Common myeloid progenitor, CD34-positive (primary cell): Measurements from ENCODE around the gene MTFP1.

Experiments
- CTCF ChIA-PET: fragments of 350-600 bp; sonication (Branson Sonifier 250); formaldehyde crosslinking; loops from one replicate; lab custom pipeline; 2021; ENCODE audit warnings: antibody characterized with exemption; lab: Charles Lee
- POLR2A ChIA-PET: fragments of 350-600 bp; sonication (Branson Sonifier 250); formaldehyde crosslinking; loops from one replicate; lab custom pipeline; 2021; ENCODE audit warnings: antibody characterized with exemption; lab: Charles Lee
- DNase-seq, 3 donors: peaks; one replicate each; pipeline versions ENCODE4 v3.0.0 to v3.0.0-alpha.2; 2013
- H3K27ac ChIP-seq, 2 experiments: 1 replicate in 1 of 2; 2 replicates in 1 of 2; pipeline ENCODE4 v1.7.0; 2013; ENCODE audit warnings: inconsistent platforms in 2 of 2, low read length in 2 of 2, mild to moderate bottlenecking in 2 of 2, low read depth in 1 of 2, moderate library complexity in 1 of 2; ENCODE audit not compliant: severe bottlenecking in 2 of 2, insufficient read depth in 1 of 2, poor library complexity in 1 of 2
- H3K27me3 ChIP-seq, 5 experiments: replicated peaks in 2 of 5; 1 replicate in 3 of 5; 2 replicates in 2 of 5; pipeline versions ENCODE4 v1.6.1 to v1.7.0; 2013; ENCODE audit warnings: low read length in 4 of 5, mild to moderate bottlenecking in 2 of 5, moderate library complexity in 2 of 5, inconsistent platforms in 1 of 5; ENCODE audit not compliant: insufficient read depth in 5 of 5, control insufficient read depth in 4 of 5
- H3K36me3 ChIP-seq, 4 experiments: 1 replicate in 2 of 4; 2 replicates in 2 of 4; pipeline versions ENCODE4 v1.6.1 to v1.7.0; 2013; ENCODE audit warnings: low read length in 3 of 4, control low read depth in 1 of 4, mild to moderate bottlenecking in 1 of 4; ENCODE audit not compliant: control insufficient read depth in 4 of 4, insufficient read depth in 4 of 4
- H3K4me1 ChIP-seq, 4 experiments: 1 replicate in 3 of 4; 2 replicates in 1 of 4; pipeline versions ENCODE4 v1.6.1 to v1.7.1; 2013; ENCODE audit warnings: low read length in 3 of 4, mild to moderate bottlenecking in 3 of 4, control low read depth in 1 of 4, inconsistent platforms in 1 of 4, moderate library complexity in 1 of 4; ENCODE audit not compliant: control insufficient read depth in 4 of 4, insufficient read depth in 4 of 4; ENCODE audit errors: control extremely low read depth in 1 of 4
- H3K4me3 ChIP-seq, 7 experiments: 1 replicate in 4 of 7; 2 replicates in 3 of 7; pipeline versions ENCODE4 v1.5.1 to v1.7.0; 2013; ENCODE audit warnings: mild to moderate bottlenecking in 7 of 7, low read length in 6 of 7, moderate library complexity in 6 of 7, inconsistent platforms in 2 of 7, low read depth in 2 of 7, control low read depth in 1 of 7; ENCODE audit not compliant: insufficient read depth in 4 of 7, control insufficient read depth in 1 of 7; ENCODE audit errors: extremely low read depth in 1 of 7
- H3K9me3 ChIP-seq, 5 experiments: 1 replicate in 4 of 5; 2 replicates in 1 of 5; pipeline versions ENCODE4 v1.6.1 to v1.7.1; 2013; ENCODE audit warnings: low read length in 4 of 5, mild to moderate bottlenecking in 2 of 5, inconsistent platforms in 1 of 5, low read depth in 1 of 5, moderate library complexity in 1 of 5; ENCODE audit not compliant: control insufficient read depth in 4 of 5, insufficient read depth in 2 of 5; ENCODE audit errors: control extremely low read depth in 1 of 5
- WGBS: methylation state at CpG from one replicate; pipeline ENCODE4 v1.1.5; 2013; ENCODE audit not compliant: insufficient coverage; 5-methylcytosine and 5-hydroxymethylcytosine counted together

MTFP1 gene

DNA sequence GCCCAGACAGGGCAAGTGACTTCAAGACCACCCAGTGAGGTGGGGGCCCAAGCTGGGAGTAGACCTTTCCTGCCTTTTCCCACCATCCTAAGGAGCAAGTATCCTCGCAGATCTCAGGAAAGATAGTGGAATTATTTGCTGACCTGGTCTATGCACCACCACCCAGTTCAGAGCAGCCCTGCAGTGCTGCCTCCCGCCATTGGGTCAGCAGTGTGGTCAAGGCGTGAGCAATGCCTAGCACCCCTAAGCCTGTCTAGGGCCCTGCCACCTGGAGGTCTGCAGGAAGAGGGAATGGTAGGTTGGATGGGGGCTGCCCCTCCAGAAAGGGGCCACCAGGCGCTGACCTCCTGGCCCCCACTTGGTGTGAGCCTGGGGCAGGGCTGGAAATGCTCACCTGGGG, 6.5 kb downstream of the MTFP1 start:
- CTCF ChIA-PET, result interaction anchor here (1.4 kb wide), 1 partner anchor 42 kb away, joined by 3 read pairs; no protein-coding TSS in a partner anchor

GRCh38 chr22:30432520-30432919, 7.0 kb downstream of the MTFP1 start:
- Histone ChIP-seq H3K4me1 (peaks cover 0 to 11% (median 9%) of the 10 kb centered on the region in 4 experiments), H3K9me3 (no peaks in the 10 kb centered on the region), H3K36me3 (peaks cover 0 to 22% (median 1%) of the 10 kb centered on the region in 4 experiments), H3K27ac (no peak overlapping the region), H3K4me3 (no peak overlapping the region), H3K27me3 (no peaks in the 10 kb centered on the region)
- POLR2A ChIA-PET, result no interaction called here
- 83% methylated on average over 2 of the region's 2 CpGs for WGBS
- DNase-seq, result no peak
- CTCF ChIA-PET, result interaction anchor here (1.0 to 2.8 kb wide), 4 partner anchors 12 to 47 kb away, joined by 3 to 12 read pairs (median 3); partner anchors contain the start of gene SEC14L2

More for the DNA sequence above, 6.5 kb downstream of the MTFP1 start:
- Histone ChIP-seq H3K27me3 (no peaks in the 10 kb centered on the region), H3K4me3 (no peak overlapping the region), H3K27ac (no peak overlapping the region), H3K36me3 (peaks cover 0 to 26% (median 1%) of the 10 kb centered on the region in 4 experiments), H3K9me3 (no peaks in the 10 kb centered on the region), H3K4me1 (peaks cover 0 to 11% (median 9%) of the 10 kb centered on the region in 4 experiments)
- POLR2A ChIA-PET, result no interaction called here
- 100% methylated on average over 3 of the region's 4 CpGs for WGBS
- no peak for DNase-seq

- 95% methylated on average over 2 of the region's 3 CpGs for WGBS
- H3K36me3 ChIP-seq, result peaks cover 0 to 15% (median 1%) of the 10 kb centered on the region in 4 experiments
- no peak overlapping the region for H3K27ac ChIP-seq
- DNase-seq, result no peak
- no peak overlapping the region for H3K4me3 ChIP-seq
- ChIA-PET POLR2A (no interaction called here), CTCF (interaction anchor here (1.0 to 2.8 kb wide), 6 partner anchors 8 to 48 kb away, joined by 3 to 12 read pairs (median 3); partner anchors contain the start of genes MTFP1 and SEC14L2)
- no peaks in the 10 kb centered on the region for H3K9me3 ChIP-seq
- no peaks in the 10 kb centered on the region for H3K27me3 ChIP-seq
- peaks cover 0 to 11% (median 9%) of the 10 kb centered on the region in 4 experiments for H3K4me1 ChIP-seq
These were observed 7.7 kb downstream of the MTFP1 start for GRCh38 chr22:30433227-30433626.

- H3K27ac ChIP-seq, result no peak overlapping the region
- DNase-seq, result no peak
- no peaks in the 10 kb centered on the region for H3K9me3 ChIP-seq
- CTCF ChIA-PET, result interaction anchor here (1.2 to 2.8 kb wide), 3 partner anchors 9 to 12 kb away, joined by 3 to 12 read pairs (median 4); partner anchors contain the start of gene MTFP1
- WGBS, result no CpG with 5 or more reads among the region's 1 CpG
- H3K27me3 ChIP-seq, result peaks cover 0 to 2% (median 0%) of the 10 kb centered on the region in 5 experiments
- peaks cover 0 to 10% (median 0%) of the 10 kb centered on the region in 4 experiments for H3K36me3 ChIP-seq
- POLR2A ChIA-PET, result no interaction called here
- no peak overlapping the region for H3K4me3 ChIP-seq
- H3K4me1 ChIP-seq, result peaks cover 0 to 11% (median 9%) of the 10 kb centered on the region in 4 experiments
These were observed 8.2 kb downstream of the MTFP1 start for GRCh38 chr22:30433773-30434172.

DNA sequence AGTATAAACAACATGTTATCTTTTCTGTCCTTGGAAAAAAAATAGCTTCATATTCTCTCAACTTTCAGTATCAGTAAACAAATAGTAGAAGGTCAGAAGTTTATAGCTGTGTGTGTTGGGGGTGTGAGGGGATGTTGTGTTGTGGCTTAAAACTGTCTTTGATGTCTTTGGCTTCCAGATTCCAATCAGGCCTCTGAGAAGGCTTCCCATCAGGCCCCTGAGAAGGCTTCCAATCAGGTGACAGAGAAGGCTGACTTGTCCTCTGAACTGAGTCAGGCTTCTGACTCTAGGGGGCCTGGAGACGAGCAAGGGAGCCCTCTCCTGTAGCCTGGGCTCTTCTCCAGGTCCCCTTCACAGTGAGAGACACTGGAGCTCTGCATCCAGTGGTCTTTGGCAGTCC, 9.3 kb downstream of the MTFP1 start:
- CTCF ChIA-PET, result interaction anchor here (2.8 kb wide), 1 partner anchor 9 kb away, joined by 12 read pairs; no protein-coding TSS in a partner anchor
- Histone ChIP-seq H3K27me3 (peaks cover 0 to 3% (median 2%) of the 10 kb centered on the region in 5 experiments), H3K36me3 (no peaks in the 10 kb centered on the region), H3K4me1 (peaks cover 0 to 11% (median 9%) of the 10 kb centered on the region in 4 experiments), H3K27ac (no peak overlapping the region), H3K9me3 (no peaks in the 10 kb centered on the region), H3K4me3 (no peak overlapping the region)
- POLR2A ChIA-PET, result no interaction called here
- 50% methylated on average over 1 of the region's 1 CpG for WGBS
- DNase-seq, result no peak

DNA sequence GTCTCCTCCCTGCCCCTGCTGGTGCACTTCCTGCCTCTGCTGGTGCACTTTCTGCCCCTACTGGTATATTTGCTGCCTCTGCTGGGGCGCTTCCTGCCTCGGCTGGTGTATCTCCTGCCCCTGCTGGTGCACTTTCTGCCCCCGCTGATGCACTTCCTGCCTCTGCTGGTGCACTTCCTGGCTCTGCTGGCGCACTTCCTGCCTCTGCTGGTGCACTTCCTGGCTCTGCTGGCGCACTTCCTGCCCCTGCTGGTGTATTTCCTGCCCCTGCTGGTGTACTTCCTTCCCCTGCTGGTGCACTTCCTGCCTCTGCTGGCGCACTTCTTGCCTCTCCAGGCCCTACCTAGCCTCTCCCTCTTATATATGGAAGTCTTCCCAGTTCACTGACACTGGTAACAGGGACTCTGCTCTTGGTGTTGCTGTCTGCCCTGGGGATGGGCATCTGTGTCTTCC, 10.1 kb downstream of the MTFP1 start:
- Histone ChIP-seq H3K4me3 (no peak overlapping the region), H3K27ac (no peak overlapping the region)
- POLR2A ChIA-PET, result no interaction called here

GRCh38 chr22:30436196-30436595, 10.6 kb downstream of the MTFP1 start:
- WGBS, result 100% methylated on average over 2 of the region's 2 CpGs
- Histone ChIP-seq H3K4me3 (no peak overlapping the region), H3K36me3 (no peaks in the 10 kb centered on the region), H3K9me3 (no peaks in the 10 kb centered on the region), H3K4me1 (peaks cover 0 to 12% (median 10%) of the 10 kb centered on the region in 4 experiments), H3K27me3 (peaks cover 0 to 7% (median 2%) of the 10 kb centered on the region in 5 experiments), H3K27ac (no peak overlapping the region)
- no peak for DNase-seq
- ChIA-PET CTCF (interaction anchor here (1.0 to 2.9 kb wide), 2 partner anchors 8 kb away, joined by 4 to 14 read pairs; no protein-coding TSS in a partner anchor), POLR2A (interaction anchor here (0.7 kb wide), 1 partner anchor 350 kb away, joined by 4 read pairs; no protein-coding TSS in a partner anchor)

More for the DNA sequence above, 10.1 kb downstream of the MTFP1 start:
- WGBS, result 63% methylated on average over 6 of the region's 6 CpGs
- Histone ChIP-seq H3K27me3 (peaks cover 0 to 7% (median 2%) of the 10 kb centered on the region in 5 experiments), H3K36me3 (no peaks in the 10 kb centered on the region), H3K9me3 (no peaks in the 10 kb centered on the region), H3K4me1 (peaks cover 0 to 11% (median 9%) of the 10 kb centered on the region in 4 experiments)
- peak in 2 of 3 donors; percentile 19 to 28 for DNase-seq
- CTCF ChIA-PET, result interaction anchor here (1.0 to 2.9 kb wide), 2 partner anchors 8 to 9 kb away, joined by 4 to 14 read pairs; no protein-coding TSS in a partner anchor
